BLaER1 (cell line): Measurements from ENCODE around the gene VWCE.
"Not testable (repeated sequence)": the region's sequence is repeated elsewhere in the genome, so short reads cannot be mapped to it uniquely, and the experiment has no call there.

Experiments
- H3K27ac ChIP-seq: shearing (Covaris generic); formaldehyde crosslinking; 2 replicates; pipeline ENCODE4 v1.8.1; 2022
- H3K27me3 ChIP-seq: shearing (Covaris generic); formaldehyde crosslinking; 2 replicates; pipeline ENCODE4 v1.8.1; 2022
- H3K36me3 ChIP-seq: shearing (Covaris generic); formaldehyde crosslinking; 2 replicates; pipeline ENCODE4 v1.8.1; 2022
- H3K4me1 ChIP-seq: shearing (Covaris generic); formaldehyde crosslinking; 2 replicates; pipeline ENCODE4 v1.8.1; 2022
- H3K4me2 ChIP-seq: shearing (Covaris generic); formaldehyde crosslinking; 2 replicates; pipeline ENCODE4 v1.8.1; 2022
- H3K4me3 ChIP-seq: shearing (Covaris generic); formaldehyde crosslinking; 2 replicates; pipeline ENCODE4 v1.8.1; 2022
- H3K9ac ChIP-seq: shearing (Covaris generic); formaldehyde crosslinking; 2 replicates; pipeline ENCODE4 v1.8.1; 2022
- H3K9me3 ChIP-seq: shearing (Covaris generic); formaldehyde crosslinking; 2 replicates; pipeline ENCODE4 v1.8.1; 2022
- H4K20me1 ChIP-seq: shearing (Covaris generic); formaldehyde crosslinking; 2 replicates; pipeline ENCODE4 v1.8.1; 2022
- Cebpa-rat ChIP-seq: shearing (Covaris generic); IDR thresholded peaks from 2 replicates; pipeline ENCODE4 v1.8.1; 2022

VWCE gene

DNA sequence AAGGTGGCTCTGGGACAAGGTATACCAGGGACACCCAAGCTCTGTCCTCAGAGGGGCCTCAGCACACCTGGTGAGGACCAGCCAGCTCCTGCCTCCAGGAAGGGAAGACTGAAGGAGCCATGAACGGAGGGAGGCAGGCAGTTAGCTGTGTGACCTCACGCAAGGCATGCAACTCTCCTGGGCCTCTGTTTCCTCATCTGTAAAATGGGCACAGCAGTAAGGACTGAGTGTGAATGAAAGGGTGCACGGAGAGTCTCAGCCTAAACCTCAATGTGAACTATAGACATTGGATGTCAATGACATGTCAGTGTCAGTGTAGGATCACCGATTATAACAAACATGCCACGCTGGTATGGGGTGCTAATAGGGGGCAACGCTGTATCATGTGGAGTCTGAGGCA lies 35.8 kb downstream of the VWCE start:
- no peak overlapping the region for H3K9ac ChIP-seq
- no peak overlapping the region for H3K4me2 ChIP-seq
- H3K4me3 ChIP-seq: no peak overlapping the region
- no peaks in the 10 kb centered on the region for H3K27me3 ChIP-seq
- no peaks in the 10 kb centered on the region for H3K9me3 ChIP-seq
- H3K4me1 ChIP-seq: peaks cover 17% of the 10 kb centered on the region
- no peak overlapping the region for H3K27ac ChIP-seq
- H4K20me1 ChIP-seq: peaks cover 41% of the 10 kb centered on the region
- TF ChIP-seq Cebpa-rat: no peak
- peaks cover 90% of the 10 kb centered on the region for H3K36me3 ChIP-seq

DNA sequence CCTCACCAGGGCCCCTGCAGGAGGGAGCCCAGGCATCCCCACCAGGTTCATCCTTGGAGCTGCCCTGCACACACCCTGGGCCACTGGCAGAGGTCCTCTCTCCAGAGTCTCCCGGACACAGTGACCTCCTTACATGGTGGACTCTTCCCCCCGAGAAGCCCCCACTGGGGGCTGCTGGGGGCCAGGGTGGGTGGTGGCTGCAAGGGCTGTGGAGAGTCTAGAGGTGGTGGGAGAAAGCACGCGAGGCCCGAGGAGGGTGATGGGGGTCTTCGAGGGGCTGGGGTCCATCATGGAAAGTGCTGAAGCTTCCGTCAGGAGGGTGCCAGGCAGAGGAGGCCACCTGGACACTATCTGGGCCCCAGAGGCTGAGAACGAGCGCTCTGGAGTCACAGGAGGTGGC lies 36.6 kb downstream of the VWCE start:
- peaks cover 83% of the 10 kb centered on the region for H3K36me3 ChIP-seq
- H4K20me1 ChIP-seq: peaks cover 48% of the 10 kb centered on the region
- H3K27me3 ChIP-seq: no peaks in the 10 kb centered on the region
- peaks cover 20% of the 10 kb centered on the region for H3K4me1 ChIP-seq
- no peak overlapping the region for H3K9ac ChIP-seq
- TF ChIP-seq Cebpa-rat: no peak
- 0 out of 2 replicates have a peak overlapping the region, but pooled peaks have one; percentile 6 for H3K27ac ChIP-seq
- no peak overlapping the region for H3K4me2 ChIP-seq
- H3K9me3 ChIP-seq: no peaks in the 10 kb centered on the region
- no peak overlapping the region for H3K4me3 ChIP-seq

DNA sequence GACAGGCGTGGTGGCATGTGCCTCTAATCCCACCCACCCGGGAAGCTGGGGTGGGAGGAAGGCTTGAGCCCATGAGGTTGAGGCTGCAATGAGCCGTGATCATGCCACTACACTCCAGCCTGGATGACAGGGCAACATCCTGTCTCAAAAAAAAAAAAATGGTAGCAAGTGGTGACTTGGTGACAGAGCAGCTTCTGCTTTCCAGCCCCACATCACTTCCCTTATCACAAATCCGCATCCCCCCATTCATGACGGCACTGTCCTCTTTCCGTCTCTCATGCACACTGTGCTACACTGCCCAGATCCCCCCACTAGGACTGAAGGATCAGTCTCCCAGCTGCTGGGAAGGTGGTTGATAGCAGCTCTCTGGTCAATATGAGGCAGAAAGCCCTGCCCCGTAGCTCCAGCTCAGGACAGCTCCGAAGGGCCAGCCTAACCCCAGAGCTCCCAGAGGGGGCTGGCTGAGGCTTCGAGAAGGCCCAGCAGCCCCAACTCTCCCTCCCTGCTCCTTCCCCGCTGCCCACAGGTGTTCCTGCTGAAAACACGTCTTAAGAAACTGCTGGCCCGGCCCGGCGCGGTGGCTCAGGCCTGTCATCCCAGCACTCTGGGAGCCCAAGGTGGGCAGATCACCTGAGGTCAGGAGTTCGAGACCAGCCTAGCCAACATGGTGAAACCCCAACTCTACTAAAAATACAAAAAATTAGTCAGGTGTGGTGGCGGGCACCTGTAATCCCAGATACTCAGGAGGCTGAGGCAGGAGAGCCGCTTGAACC lies 38.2 kb downstream of the VWCE start:
- no peak overlapping the region for H3K9ac ChIP-seq
- H3K27ac ChIP-seq: no peak overlapping the region; the same call in 1 of the 2 replicates
- no peaks in the 10 kb centered on the region for H3K9me3 ChIP-seq
- no peak for TF ChIP-seq Cebpa-rat
- H3K27me3 ChIP-seq: no peaks in the 10 kb centered on the region
- peaks cover 75% of the 10 kb centered on the region for H3K36me3 ChIP-seq
- no peak overlapping the region for H3K4me2 ChIP-seq
- H3K4me3 ChIP-seq: no peak overlapping the region
- peaks cover 33% of the 10 kb centered on the region for H3K4me1 ChIP-seq
- peaks cover 48% of the 10 kb centered on the region for H4K20me1 ChIP-seq

GRCh38 chr11:61254403-61255025 lies 40.6 kb downstream of the VWCE start:
- TF ChIP-seq Cebpa-rat: no peak

DNA sequence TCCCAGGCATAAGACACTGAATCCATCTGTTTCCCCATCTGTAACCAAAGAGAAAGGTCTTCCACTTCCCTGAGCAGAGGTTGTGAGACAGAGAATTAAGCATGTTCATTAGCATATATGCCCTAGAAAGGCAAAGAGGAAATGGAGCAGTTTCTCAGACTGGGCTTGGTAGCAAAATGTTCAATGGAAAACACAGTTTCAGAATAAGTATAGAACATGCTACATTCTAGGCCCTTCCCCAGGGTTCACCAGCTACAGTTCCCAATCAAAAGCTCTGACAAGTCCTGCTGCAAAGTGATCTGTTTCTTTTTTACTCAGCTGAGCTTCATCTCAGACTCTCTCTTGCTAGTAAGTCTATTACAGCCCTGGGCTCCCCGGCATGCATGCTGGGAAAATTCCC lies 42.8 kb downstream of the VWCE start:
- not testable (repeated sequence) for H3K27me3 ChIP-seq, H3K4me2 ChIP-seq, H3K4me3 ChIP-seq, H3K27ac ChIP-seq, H3K9me3 ChIP-seq, H3K9ac ChIP-seq
- H3K4me1 ChIP-seq: peaks cover 44% of the 10 kb centered on the region
- H3K36me3 ChIP-seq: peaks cover 43% of the 10 kb centered on the region
- peaks cover 36% of the 10 kb centered on the region for H4K20me1 ChIP-seq

More at GRCh38 chr11:61254403-61255025, 40.6 kb downstream of the VWCE start:
- no peaks in the 10 kb centered on the region for H3K9me3 ChIP-seq
- H3K4me3 ChIP-seq: no peak overlapping the region
- peaks cover 48% of the 10 kb centered on the region for H4K20me1 ChIP-seq
- H3K27me3 ChIP-seq: no peaks in the 10 kb centered on the region
- no peak overlapping the region for H3K27ac ChIP-seq
- H3K4me2 ChIP-seq: peak overlapping the region; percentile 41
- peaks cover 44% of the 10 kb centered on the region for H3K4me1 ChIP-seq
- no peak overlapping the region for H3K9ac ChIP-seq
- H3K36me3 ChIP-seq: peaks cover 65% of the 10 kb centered on the region

DNA sequence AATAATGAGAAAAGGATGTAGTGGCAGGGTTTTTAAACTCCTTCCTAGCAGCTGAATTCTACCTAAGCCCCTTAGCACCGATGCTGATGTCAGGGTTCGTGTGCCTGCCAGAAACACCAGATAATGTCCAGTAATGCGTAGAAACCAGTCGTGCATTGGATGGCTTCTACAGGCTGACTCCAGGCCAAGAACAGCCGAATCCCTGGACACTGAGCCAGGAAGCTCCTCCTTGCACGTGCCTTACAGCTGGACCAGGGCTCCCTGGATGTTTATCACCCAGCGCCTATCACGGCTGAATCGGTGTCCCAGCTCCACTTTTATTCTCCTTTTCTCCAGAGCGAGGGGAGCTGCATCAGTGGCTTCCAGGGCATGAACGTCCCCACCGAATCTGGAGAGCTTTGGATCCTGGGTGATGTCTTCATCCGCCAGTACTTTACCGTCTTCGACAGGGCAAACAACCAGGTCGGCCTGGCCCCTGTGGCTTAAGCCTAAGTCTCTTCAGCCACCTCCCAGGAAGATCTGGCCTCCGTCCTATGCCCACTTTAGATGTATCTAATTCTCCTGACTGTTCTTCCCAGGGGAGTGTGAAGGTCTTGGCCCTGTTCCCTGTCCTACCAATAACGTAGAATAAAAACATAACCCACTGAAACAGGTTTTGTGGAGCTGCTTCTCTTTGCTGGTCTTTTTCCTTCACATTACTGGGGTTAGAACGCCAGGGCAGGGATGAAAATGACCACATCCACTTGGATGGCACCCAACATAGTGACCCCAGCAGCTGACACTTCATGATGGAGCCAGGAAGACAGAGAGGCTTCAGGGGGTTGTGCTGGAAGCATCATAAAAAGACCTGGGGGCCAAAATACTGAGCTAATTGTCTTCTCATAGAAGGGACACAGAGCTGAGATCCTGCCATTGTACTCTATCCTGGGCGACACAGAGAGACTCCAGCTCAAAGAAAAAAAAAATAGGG lies 44.0 kb downstream of the VWCE start:
- Histone ChIP-seq H4K20me1 (peaks cover 24% of the 10 kb centered on the region; the same call in 1 of the 2 replicates), H3K36me3 (peaks cover 31% of the 10 kb centered on the region), H3K4me2 (peak overlapping the region; percentile 22; the same call in 1 of the 2 replicates), H3K4me1 (peaks cover 44% of the 10 kb centered on the region)
- not testable (repeated sequence) for H3K27me3 ChIP-seq, H3K4me3 ChIP-seq, H3K27ac ChIP-seq, H3K9me3 ChIP-seq, H3K9ac ChIP-seq

- not testable (repeated sequence) for H3K4me2 ChIP-seq, H3K9me3 ChIP-seq, H3K4me3 ChIP-seq, H4K20me1 ChIP-seq, H3K9ac ChIP-seq, H3K27me3 ChIP-seq, H3K27ac ChIP-seq
- Histone ChIP-seq H3K36me3 (peaks cover 24% of the 10 kb centered on the region), H3K4me1 (peaks cover 26% of the 10 kb centered on the region)
Measured at GRCh38 chr11:61249201-61249600, 45.9 kb downstream of the VWCE start.

GRCh38 chr11:61248071-61248470 lies 47.0 kb downstream of the VWCE start:
- H3K27ac ChIP-seq, H3K27me3 ChIP-seq, H4K20me1 ChIP-seq: not testable (repeated sequence)

DNA sequence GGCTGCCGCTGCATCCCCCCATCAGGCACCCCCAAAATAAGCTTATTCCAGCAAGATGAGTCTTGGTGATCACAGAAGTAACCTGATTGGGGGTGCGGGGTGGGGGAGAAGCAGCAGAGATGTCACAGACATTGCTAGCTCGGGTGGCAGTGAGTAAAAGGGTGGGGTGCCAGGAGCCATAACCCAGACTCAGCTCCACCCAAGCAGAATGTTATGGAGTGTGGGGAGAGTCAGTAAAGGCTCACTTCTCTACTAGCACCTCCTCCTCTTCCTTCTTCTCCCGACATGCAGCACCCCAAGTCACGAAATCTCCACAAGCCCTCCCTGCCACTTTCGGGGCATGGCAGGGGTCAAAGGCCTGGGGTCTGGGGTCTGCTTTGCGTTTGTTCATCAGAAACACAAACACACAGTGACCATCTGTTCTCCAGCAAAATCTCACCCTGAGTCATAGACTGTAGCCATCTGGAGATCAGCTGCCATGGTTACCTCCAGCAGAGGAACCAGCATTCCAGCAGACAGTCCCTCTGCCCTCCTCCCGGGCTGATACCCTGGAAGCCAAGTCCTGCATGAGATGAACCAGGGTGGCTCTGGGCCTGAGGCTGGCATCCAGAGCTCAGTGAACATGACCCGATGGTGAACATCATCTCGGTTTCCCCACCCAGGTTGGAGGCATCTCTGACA lies 49.7 kb downstream of the VWCE start:
- not testable (repeated sequence) for H4K20me1 ChIP-seq, H3K4me1 ChIP-seq, H3K27me3 ChIP-seq, H3K4me2 ChIP-seq, H3K36me3 ChIP-seq, H3K27ac ChIP-seq, H3K9ac ChIP-seq, H3K9me3 ChIP-seq, H3K4me3 ChIP-seq

More at GRCh38 chr11:61248071-61248470, 47.0 kb downstream of the VWCE start:
- H3K4me3 ChIP-seq, H3K9me3 ChIP-seq, H3K4me2 ChIP-seq, H3K9ac ChIP-seq: not testable (repeated sequence)
- H3K36me3 ChIP-seq: peaks cover 17% of the 10 kb centered on the region
- peaks cover 23% of the 10 kb centered on the region; the same call in 1 of the 2 replicates for H3K4me1 ChIP-seq

DNA sequence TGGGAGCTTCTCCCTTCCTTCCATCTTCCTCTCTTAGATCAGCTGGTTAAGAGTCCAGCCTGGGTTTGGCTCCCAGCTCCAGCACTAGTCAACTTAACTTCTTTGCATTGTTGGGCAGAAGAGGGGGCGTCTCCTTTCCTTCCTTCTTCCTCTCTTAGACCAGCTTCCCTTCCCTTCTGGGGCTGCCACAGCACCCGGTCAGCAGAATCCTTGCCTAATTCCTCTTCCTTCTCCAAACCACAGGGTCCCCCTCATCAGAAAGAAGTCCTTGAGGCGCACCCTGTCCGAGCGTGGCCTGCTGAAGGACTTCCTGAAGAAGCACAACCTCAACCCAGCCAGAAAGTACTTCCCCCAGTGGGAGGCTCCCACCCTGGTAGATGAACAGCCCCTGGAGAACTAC lies 53.6 kb downstream of the VWCE start:
- not testable (repeated sequence) for H3K36me3 ChIP-seq, H3K4me1 ChIP-seq, H3K9ac ChIP-seq, H3K9me3 ChIP-seq, H4K20me1 ChIP-seq, H3K4me3 ChIP-seq, H3K27me3 ChIP-seq, H3K27ac ChIP-seq, H3K4me2 ChIP-seq

- not testable (repeated sequence) for H3K9ac ChIP-seq, H3K9me3 ChIP-seq, H3K27me3 ChIP-seq, H3K27ac ChIP-seq, H4K20me1 ChIP-seq, H3K4me3 ChIP-seq, H3K4me1 ChIP-seq, H3K36me3 ChIP-seq
- H3K4me2 ChIP-seq: peak within 1 kb of the TSS; percentile 45; the same call in 1 of the 2 replicates
Measured at GRCh38 chr11:61240875-61241274, 54.2 kb downstream of the VWCE start, which contains the start of gene PGA5. Gene PGA5, plus strand, starts transcription at chr11:61241175. Its CDS starts 52 bp downstream, at chr11:61241227.

DNA sequence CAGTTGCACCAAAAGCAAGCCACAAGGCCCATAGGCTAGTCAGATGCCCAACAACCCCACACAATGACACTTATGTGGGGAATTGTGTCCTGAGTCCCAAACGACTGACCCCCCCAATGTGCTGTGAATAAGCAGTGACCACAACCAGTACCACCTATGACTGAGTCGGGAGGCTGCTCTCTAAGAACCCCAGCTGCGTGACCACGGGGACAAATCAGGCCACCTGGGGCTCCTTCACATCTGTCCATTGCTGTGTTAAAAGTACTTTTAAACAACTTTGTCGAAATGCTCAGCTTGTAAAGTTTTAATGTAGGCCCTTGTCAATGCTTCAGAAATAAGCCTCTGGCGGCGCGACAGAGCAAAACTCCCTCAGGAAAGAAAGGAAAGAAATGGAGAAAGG lies 54.8 kb downstream of the VWCE start:
- H3K4me2 ChIP-seq: peak overlapping the region; percentile 45; the same call in 1 of the 2 replicates
- H3K9me3 ChIP-seq, H3K27ac ChIP-seq, H3K36me3 ChIP-seq, H3K4me1 ChIP-seq, H3K27me3 ChIP-seq, H4K20me1 ChIP-seq, H3K4me3 ChIP-seq, H3K9ac ChIP-seq: not testable (repeated sequence)

DNA sequence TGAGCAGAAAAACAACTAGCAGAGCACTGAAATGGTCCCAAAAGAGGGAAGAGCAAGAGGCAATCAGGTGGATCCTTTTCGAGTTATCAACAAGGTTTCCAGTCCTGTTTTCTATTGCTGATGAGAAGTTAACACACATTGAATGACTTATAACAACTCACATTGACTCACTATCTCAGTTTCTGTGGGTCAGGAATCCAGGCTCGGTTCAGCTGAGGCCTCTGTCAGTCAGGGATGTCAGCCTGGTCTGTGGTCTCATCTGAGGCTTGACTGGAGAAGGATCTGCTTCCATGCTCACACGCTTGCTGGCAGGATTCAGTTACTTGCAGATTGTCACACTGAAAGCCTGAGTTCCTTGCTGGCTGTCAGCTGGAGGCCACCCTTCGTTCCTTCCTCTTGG lies 58.0 kb downstream of the VWCE start:
- not testable (repeated sequence) for H3K27me3 ChIP-seq, H3K4me2 ChIP-seq, H4K20me1 ChIP-seq, H3K36me3 ChIP-seq, H3K9ac ChIP-seq, H3K9me3 ChIP-seq, H3K4me1 ChIP-seq, H3K27ac ChIP-seq, H3K4me3 ChIP-seq
